OCI-LY3 (cell line): ENCODE measurements around the gene PUDP.

Experiments used
- EZH2phosphoT487 ChIP-seq: fragments of 200-600 bp; shearing (Covaris generic); IDR thresholded peaks from 2 replicates; pipeline ENCODE4 v1.6.1; 2018; ENCODE audit warnings: antibody characterized with exemption, mixed run types, low read depth
- TF ChIP-seq, protein P1 (sequence below): fragments of 200-600, 300-600 bp; sonication (generic); IDR thresholded peaks from 2 replicates; pipeline ENCODE4 v1.5.1; 2014; ENCODE audit warnings: antibody characterized with exemption, low read length, low read depth

DNA sequence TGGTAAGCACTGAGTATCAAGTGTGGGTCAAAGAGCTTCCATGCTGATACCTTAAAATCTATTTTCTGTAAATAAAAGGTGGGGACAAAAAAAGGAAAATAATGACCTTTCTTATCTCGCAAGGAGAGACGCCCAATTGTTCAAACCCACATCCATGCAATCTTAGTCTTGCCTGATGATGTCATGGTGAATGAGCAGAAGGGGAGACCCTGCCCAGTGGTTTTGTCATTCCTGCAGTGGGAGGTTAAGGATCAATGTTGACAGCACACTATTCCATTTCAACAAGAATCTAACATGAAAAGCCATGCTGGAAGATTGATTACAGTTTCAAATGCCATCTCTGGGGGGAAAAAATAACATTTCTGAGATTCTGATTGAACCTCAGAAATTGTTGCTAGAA is 40.7 kb upstream of the PUDP start:
- TF ChIP-seq EZH2phosphoT487, result no peak
- TF ChIP-seq, protein P1, sequence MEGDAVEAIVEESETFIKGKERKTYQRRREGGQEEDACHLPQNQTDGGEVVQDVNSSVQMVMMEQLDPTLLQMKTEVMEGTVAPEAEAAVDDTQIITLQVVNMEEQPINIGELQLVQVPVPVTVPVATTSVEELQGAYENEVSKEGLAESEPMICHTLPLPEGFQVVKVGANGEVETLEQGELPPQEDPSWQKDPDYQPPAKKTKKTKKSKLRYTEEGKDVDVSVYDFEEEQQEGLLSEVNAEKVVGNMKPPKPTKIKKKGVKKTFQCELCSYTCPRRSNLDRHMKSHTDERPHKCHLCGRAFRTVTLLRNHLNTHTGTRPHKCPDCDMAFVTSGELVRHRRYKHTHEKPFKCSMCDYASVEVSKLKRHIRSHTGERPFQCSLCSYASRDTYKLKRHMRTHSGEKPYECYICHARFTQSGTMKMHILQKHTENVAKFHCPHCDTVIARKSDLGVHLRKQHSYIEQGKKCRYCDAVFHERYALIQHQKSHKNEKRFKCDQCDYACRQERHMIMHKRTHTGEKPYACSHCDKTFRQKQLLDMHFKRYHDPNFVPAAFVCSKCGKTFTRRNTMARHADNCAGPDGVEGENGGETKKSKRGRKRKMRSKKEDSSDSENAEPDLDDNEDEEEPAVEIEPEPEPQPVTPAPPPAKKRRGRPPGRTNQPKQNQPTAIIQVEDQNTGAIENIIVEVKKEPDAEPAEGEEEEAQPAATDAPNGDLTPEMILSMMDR, result no peak
